ENCODE results near the gene LTB4R2.

LTB4R2 gene

DNA sequence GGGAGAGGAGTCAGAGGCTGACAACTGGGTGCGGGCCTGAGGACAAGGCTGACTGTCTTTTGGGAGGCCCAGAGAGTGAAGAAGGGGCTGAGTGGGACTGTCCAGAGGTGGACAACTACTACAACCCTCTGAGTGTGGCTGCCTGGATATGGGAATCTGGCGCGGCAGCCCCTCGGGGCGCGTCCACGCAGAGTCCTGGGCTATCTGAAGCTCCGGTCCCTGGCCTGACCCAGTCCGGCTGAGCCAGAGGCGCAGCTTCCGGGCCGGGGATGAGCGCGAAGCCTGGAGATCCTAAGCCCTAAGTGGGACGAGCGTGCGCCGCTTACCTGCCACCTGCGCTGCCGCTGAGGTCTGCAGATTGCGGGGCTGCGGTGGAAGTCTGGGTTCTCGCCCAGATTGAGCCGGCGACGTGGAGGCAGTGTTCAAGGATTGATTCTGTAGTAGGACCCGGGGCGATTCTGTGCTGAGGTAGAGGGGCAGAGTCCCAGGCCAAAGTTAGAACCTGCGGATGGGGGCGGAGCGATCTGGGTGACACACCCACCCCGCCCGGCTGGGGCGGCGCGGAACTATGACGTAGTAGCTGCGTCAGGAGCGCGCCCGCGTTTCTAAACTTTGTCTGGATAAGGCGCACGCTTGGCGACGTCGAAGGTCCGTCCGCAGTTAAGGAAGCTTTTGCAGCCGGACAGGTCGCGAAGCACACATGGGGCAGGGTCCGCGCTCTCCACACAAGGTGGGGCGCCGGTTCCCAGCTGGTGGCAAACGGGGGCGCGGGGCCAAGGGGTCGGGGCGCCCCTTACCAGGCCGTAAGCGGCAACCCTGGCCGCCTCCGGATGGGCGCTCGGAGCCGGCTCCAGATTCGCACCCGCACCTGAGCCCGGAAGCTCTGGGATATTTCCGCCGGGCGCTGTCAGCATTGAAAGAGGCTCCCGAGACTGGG is 10.4 kb upstream of the LTB4R2 start, which contains the start of the genes DHRS1 and NOP9:
Gene DHRS1, minus strand, starts transcription at position 526 of the 937 bp plus-strand sequence. CDS start 674 bp downstream, outside the sequence.
Gene NOP9, plus strand, starts transcription at position 596 of the 937 bp plus-strand sequence. Its CDS starts 105 bp downstream, at position 701.
- DNase-seq (ENCODE audit: low read depth in 2 of 2) = peak; percentile 90 to 91

DNA sequence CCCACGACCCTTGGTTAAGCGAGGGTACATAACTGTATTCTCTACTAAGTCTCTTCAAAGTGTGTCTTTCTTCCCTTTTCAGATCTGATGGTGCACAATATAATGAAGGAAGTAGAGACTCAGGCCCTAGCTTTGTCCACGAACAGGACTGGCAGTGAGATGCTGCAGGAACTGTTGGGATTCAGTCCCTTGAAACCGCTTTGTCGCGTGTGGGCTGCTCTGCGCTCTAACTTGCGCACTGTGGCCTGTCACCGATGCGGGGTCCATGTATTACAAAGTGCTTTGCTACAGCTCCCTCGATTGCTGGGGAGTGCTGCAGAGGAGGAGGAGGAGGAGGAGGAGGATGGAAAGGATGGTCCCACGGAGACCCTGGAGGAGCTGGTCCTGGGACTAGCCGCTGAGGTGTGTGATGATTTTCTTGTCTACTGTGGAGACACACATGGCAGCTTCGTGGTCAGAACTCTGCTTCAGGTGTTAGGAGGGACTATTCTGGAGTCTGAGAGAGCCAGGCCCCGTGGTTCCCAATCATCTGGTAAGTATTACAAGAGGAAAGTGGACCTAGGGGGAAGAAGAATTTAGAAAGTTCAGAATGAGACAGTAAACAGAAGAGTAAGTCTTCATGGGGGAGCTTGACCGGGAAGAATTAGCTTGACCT is 9.5 kb upstream of the LTB4R2 start:
- no peak for DNase-seq (ENCODE audit: low read depth in 2 of 2)

DNA sequence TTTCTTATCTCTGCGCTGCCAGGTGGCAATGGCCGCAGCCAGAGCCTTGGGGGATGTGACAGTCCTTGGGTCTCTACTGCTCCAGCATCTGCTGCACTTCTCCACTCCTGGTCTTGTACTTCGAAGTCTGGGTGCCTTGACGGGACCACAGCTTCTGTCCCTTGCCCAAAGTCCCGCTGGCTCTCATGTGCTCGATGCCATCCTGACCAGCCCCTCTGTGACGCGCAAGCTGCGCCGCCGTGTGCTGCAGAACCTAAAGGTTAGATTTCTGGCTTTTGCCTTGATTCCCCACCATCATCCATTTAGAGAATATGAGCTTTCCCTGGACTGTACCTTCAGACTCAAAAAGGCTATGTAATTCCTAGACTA is 5.9 kb upstream of the LTB4R2 start:
- DNase-seq (ENCODE audit: low read depth in 2 of 2) = no peak

DNA sequence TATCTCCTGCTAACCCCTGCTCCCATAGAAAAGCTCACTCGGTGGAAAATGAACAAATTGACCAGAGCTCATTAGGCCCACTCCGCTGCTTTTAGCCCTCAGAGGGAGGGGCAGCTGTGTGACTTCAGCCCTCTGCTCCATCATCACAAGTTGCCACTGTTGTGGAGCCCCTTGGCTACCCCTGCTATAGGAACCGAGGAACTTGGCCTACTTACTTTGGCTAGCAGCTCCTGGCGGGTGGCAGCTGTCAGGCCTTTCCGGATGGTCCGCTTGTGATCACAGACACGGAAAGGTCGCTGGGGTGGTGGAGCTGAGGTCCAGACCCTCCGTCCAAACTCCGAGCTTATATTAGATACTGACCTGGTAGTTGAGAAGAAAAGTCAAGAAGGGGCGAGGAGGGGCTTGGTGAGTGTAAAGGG is 2.8 kb upstream of the LTB4R2 start:
- DNase-seq (ENCODE audit: low read depth in 2 of 2) = no peak

DNA sequence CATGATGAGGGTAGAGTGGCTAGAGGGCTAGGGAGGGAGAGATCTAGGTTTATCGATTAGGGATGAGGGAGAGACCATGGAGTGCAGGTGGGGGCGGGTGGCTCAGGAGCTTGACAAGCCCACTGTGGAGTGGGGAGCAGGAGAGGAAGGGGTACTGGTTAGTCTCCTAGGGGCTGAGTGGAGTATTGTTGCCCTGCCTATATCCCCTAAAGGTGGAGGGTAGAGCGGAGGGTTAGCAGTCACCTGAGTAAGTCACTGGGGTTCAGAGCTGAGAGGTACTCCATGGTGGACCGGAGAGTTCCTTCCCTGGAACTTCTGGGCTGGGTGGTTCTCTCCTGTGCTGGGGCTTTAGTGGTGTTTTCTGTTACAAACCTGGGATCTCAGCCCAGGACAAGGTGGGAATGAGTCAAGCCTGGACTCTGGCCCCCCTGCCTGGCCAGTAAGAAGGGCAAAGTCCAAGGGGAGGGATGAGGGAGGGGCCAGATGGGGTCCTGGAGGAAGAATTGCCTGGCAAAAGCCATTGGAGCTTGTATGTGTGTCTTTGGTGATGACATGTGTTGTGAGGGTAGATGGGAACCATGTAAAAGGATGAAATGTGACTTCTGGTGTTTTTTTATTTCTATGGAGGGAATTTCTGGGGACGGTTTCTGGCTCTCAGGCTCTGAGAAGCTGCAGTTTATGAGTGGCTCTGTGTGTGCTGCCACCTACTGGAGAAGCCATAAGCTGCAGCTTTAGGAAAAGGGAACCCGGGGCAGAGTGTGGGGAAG is 2.2 kb upstream of the LTB4R2 start, which contains the start of gene CIDEB:
Gene CIDEB, minus strand, starts transcription at position 403 of the 767 bp plus-strand sequence. Its CDS starts 119 bp downstream, at position 284.
- DNase-seq (ENCODE audit: low read depth in 2 of 2) = no peak

DNA sequence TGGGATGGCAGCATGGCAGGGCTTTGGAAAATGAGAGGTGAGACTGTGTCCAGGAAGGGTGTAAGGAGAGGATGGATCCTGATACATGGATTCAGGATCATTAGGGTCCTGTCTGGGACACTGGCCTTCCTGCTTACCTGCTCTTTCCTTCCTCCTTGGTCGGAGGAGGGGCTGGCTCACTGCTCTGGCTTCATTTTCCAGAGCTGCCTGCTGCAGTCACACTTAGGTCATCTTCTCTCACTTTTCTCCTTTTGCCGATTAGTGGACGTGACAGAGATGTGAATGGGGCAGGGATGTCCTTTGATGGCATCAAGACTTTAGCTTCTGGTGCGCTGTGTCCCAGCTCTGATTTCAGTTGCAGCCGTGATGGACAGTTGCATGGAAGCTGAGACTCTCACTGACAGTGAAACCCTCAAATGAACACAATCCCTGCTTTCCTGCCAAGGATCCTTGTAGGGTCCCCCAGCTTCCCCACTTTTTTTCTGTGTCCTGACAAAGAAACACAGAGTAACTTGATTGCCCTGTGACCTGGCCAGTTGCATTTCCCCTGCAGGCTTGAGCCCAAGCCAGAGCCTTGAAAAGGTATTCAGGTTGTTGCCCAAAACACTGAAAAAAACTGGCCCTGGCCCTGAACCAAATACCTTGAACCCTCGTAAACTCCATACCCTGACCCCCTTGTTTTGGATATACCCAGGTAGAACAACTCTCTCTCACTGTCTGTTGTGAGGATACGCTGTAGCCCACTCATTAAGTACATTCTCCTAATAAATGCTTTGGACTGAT is 1.4 kb upstream of the LTB4R2 start:
- no peak for DNase-seq (ENCODE audit: low read depth in 2 of 2)

DNA sequence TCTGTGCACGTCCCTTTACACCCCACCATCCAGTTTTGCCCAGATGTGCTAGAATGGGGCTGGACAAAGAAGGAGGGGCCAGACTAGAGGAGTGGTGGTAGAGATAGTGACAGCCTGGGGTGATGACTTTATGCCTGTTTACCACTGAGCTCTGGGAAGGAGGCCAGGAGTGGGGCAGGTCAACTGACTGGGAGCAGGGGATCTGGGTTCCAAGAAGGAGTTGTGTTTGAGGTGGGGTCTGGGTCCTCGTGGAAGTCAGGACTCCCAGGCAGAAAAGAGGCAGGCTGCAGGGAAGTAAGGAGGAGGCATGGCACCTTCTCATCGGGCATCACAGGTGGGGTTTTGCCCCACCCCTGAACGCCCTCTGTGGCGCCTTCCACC is 315 bp downstream of the LTB4R2 start:
- DNase-seq (ENCODE audit: low read depth in 2 of 2) = no peak

DNA sequence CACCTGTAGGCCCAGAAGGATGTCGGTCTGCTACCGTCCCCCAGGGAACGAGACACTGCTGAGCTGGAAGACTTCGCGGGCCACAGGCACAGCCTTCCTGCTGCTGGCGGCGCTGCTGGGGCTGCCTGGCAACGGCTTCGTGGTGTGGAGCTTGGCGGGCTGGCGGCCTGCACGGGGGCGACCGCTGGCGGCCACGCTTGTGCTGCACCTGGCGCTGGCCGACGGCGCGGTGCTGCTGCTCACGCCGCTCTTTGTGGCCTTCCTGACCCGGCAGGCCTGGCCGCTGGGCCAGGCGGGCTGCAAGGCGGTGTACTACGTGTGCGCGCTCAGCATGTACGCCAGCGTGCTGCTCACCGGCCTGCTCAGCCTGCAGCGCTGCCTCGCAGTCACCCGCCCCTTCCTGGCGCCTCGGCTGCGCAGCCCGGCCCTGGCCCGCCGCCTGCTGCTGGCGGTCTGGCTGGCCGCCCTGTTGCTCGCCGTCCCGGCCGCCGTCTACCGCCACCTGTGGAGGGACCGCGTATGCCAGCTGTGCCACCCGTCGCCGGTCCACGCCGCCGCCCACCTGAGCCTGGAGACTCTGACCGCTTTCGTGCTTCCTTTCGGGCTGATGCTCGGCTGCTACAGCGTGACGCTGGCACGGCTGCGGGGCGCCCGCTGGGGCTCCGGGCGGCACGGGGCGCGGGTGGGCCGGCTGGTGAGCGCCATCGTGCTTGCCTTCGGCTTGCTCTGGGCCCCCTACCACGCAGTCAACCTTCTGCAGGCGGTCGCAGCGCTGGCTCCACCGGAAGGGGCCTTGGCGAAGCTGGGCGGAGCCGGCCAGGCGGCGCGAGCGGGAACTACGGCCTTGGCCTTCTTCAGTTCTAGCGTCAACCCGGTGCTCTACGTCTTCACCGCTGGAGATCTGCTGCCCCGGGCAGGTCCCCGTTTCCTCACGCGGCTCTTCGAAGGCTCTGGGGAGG is 985 bp downstream of the LTB4R2 start, which contains the start of gene LTB4R:
Gene LTB4R, plus strand, starts transcription at position 857 of the 959 bp plus-strand sequence. CDS start 4,150 bp downstream, outside the sequence.
- DNase-seq (ENCODE audit: low read depth in 2 of 2) = no peak

DNA sequence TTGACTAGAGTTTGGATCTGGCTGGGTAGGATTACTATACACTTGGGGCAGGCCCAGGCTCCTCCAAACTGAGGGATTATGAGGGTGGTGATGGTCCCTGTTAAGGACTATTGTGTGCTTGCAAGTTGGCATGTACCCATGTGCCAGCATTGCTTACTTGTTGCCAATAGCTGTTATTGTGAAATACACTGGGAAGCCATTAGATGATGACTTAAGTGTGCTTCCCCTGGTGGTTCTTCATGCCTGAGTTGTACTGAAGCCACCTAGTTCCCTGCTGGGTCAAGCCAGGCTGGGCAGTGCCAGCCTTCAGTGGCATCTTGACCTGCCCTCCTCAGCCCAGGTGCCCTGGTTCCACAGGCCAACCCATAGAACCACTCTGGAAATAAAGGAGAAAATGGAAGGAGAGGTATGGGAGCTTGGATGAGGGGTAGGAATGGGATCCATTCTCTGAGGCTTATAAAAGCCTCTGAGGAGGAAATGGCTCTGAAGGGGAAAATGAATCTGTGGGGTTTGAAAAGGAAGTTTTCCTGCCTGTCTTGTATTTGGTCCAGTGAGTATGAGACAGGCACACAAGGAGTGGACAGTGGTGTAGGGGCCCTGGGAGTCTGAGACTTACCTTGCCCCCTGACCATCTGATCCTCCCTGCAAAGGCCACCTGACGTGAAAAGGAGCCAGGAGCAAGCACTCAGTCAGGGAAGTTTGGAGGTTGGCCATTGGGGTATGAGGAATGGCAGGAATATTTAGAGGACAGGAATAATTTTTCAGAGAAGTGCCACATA is 2.1 kb downstream of the LTB4R2 start:
- DNase-seq (ENCODE audit: low read depth in 2 of 2) = no peak

DNA sequence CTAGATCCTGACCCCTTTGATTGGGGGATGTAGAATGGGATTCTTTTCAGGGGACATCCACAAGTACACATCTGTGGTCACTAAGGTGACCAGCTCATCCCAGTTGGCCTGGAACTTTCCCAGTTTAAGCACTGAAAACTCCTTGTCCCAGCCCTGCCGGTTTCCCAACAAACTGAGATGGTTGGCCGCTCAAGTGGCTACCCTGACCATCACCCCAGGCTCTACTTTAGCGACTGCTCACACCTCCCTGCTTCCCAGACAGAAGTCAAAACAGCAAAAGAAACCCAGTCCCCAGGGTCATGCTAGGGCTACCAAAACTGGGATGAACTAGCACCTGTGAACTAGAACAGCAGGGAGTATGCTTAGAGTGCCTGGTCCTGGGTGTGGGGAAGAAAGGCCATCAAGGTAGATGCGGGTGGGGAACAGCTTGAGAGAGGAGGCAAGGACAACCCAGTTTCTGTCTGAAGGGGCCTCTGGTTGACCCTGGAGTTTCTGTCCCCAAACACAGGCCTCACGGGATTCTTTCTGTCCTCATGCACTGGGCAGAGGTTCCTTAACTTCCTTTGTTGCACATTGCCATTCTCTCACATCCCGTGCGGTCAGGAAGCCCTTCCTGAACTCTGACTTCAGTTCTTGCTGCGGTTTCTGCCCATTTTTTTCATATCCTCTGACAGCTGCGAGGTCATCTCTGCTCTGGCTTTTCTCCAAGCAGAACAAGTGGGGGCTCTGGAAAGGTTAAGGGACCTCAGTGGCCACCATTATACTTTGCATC is 3.0 kb downstream of the LTB4R2 start:
- no peak for DNase-seq (ENCODE audit: low read depth in 2 of 2)

DNA sequence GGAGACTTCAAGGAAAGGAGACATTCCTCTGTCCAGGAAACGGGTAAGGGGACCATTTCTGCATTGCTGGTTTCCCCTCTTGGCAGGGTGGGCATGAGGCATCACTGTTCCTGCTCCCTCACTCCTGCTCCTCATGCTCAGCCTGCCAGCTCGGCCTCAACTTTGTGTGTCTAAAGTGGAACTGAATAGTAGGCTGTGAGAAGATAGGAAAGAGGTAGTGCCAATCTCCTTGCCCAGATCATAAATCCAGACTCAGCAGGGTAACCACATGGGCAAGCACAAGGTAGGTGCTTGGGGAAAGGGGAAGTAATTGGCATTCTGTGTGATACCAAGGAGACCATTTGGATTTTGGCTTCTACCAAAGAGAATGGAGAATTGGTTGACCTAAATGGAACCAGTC is 4.0 kb downstream of the LTB4R2 start:
- DNase-seq (ENCODE audit: low read depth in 2 of 2) = no peak

DNA sequence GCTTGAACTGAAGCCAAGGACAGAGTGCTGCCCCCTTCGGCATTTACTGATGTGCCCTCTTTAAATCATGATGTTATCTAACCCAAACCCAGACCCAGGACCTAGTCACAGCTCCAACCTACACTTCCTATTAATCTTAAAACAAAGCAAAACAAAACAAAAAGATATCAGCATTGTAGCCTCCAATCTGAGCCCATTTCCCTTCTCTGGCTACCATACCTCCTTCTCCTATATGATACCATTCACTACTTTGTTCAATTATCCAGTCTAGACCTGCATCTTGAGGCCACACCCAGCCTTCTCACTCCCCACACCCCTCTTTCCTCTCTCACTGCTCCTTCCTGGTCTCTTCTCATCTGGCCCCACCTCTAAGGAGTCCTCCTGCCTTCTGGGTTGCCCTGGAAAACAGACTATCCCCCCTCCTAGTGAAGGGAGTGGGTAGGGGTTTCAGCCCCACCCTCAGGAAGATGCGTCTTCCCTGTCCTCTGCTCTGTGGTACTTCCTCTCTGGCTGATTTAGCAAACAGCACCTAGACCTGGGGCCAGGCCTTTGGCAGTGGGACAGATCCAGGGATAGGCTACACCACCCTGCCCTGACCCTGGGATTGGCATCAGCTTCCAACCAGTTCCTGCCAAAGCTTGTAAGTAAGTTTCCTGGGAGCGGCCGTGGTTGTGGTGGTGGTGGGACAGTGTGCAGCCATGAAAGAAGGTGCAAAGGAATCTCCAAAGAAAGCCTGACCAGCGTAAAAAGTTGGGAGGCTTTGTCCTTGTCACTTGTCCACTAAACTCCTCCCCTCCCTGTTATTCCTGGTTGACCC is 4.6 kb downstream of the LTB4R2 start:
- DNase-seq (ENCODE audit: low read depth in 2 of 2) = no peak

DNA sequence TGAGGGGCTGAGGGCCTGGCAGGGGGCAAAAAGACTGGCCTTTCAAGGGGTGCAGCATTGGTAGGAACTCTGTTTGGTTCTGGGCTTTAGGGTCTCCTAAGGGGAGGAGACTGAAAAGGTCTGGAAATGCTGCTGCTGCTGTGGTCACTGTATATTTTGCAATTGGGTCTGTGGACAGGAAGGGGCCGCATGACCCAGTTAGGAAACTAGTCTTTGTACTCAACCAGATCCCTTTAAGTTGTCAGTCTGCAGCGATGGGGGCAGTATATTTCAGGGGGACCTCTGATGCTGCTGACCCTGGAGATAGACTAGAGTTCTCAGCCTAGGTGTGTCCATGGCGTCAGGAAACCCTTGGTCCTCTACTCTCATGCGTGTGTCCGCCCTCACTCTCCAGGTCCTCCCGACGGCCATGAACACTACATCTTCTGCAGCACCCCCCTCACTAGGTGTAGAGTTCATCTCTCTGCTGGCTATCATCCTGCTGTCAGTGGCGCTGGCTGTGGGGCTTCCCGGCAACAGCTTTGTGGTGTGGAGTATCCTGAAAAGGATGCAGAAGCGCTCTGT is 5.4 kb downstream of the LTB4R2 start:
- no peak for DNase-seq (ENCODE audit: low read depth in 2 of 2)

DNA sequence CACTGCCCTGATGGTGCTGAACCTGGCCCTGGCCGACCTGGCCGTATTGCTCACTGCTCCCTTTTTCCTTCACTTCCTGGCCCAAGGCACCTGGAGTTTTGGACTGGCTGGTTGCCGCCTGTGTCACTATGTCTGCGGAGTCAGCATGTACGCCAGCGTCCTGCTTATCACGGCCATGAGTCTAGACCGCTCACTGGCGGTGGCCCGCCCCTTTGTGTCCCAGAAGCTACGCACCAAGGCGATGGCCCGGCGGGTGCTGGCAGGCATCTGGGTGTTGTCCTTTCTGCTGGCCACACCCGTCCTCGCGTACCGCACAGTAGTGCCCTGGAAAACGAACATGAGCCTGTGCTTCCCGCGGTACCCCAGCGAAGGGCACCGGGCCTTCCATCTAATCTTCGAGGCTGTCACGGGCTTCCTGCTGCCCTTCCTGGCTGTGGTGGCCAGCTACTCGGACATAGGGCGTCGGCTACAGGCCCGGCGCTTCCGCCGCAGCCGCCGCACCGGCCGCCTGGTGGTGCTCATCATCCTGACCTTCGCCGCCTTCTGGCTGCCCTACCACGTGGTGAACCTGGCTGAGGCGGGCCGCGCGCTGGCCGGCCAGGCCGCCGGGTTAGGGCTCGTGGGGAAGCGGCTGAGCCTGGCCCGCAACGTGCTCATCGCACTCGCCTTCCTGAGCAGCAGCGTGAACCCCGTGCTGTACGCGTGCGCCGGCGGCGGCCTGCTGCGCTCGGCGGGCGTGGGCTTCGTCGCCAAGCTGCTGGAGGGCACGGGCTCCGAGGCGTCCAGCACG is 6.1 kb downstream of the LTB4R2 start:
- no peak for DNase-seq (ENCODE audit: low read depth in 2 of 2)

DNA sequence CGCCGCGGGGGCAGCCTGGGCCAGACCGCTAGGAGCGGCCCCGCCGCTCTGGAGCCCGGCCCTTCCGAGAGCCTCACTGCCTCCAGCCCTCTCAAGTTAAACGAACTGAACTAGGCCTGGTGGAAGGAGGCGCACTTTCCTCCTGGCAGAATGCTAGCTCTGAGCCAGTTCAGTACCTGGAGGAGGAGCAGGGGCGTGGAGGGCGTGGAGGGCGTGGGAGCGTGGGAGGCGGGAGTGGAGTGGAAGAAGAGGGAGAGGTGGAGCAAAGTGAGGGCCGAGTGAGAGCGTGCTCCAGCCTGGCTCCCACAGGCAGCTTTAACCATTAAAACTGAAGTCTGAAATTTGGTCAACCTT is 6.6 kb downstream of the LTB4R2 start:
- no peak for DNase-seq (ENCODE audit: low read depth in 2 of 2)

DNA sequence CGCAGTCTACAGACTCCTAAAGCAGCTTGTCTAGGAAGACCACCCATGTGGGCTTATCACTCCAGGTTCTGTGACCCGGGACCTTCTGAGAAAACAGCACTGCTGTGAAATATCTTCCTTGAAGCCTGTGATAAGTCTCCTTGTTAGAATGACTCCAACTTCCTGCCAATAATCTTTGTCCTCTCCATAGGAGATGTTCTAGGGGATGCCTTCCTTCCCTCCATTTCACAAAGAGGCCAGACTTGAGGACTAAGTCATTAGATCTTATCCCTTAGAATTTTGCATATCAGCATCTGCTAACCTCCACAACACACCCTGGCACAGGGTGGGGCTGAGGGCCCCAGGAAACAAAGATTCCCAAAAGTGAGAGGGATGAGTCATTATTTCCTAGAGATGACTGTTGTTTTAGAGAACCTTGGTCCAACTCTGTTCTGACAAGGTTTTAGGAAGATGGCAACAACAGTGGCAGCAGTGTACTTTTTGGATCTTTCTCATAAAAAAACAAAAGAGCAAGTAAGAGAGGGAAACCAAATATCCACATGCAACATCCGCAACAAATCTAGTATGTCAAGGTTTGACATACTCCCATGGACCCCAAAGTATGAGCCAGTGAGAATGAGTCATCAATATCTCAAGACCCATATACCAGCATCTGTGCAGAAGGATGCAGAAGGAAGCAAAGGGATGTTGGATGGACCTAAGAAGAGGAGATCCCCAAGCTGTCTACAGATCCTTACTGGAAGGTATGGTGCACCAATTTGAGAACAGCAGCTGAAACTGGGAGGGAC is 7.4 kb downstream of the LTB4R2 start:
- no peak for DNase-seq (ENCODE audit: low read depth in 2 of 2)
